Spleen (tissue), 11 donors: Measurements from ENCODE around the gene TRIM29. TPM values are rescaled to one million over a fixed set of nuclear protein-coding genes. Genes with fewer than 3 reads are reported as not detected.
A peak's percentile ranks its signal among the peaks of the same experiment; 100 is the strongest.

Source experiments
- DNase-seq: peaks from one replicate; pipeline ENCODE4 v3.0.0-alpha.2; 2020
- H3K27ac ChIP-seq, 8 donors: fragments of 200-600 bp; sonication (generic) in 7 of 8; 1 replicate in 4 of 8; 2 replicates in 4 of 8; pipeline versions ENCODE4 v1.5.0 to v1.8.0; 2016 to 2021; ENCODE audit warnings: inconsistent platforms in 4 of 8, mild to moderate bottlenecking in 4 of 8, moderate library complexity in 1 of 8
- H3K27me3 ChIP-seq, 7 donors: fragments of 200-600 bp; sonication (generic) in 6 of 7; replicated peaks in 1 of 7; 1 replicate in 4 of 7; 2 replicates in 3 of 7; pipeline versions ENCODE4 v1.5.0 to v1.8.0; 2016 to 2021; ENCODE audit warnings: inconsistent platforms in 3 of 7, mild to moderate bottlenecking in 1 of 7
- H3K36me3 ChIP-seq, 6 donors: fragments of 200-600 bp; sonication (generic) in 5 of 6; 1 replicate in 4 of 6; 2 replicates in 2 of 6; pipeline versions ENCODE4 v1.5.0 to v1.8.0; 2016 to 2021; ENCODE audit warnings: inconsistent platforms in 2 of 6
- H3K4me1 ChIP-seq, 6 donors: fragments of 200-600 bp; sonication (generic) in 5 of 6; 1 replicate in 3 of 6; 2 replicates in 3 of 6; pipeline versions ENCODE4 v1.5.0 to v1.8.0; 2016 to 2021; ENCODE audit warnings: inconsistent platforms in 3 of 6
- H3K4me3 ChIP-seq, 8 donors: fragments of 200-600 bp; sonication (generic) in 7 of 8; 1 replicate in 4 of 8; 2 replicates in 4 of 8; pipeline versions ENCODE4 v1.5.0 to v1.8.0; 2016 to 2021; ENCODE audit warnings: inconsistent platforms in 4 of 8, mild to moderate bottlenecking in 4 of 8, moderate library complexity in 2 of 8
- H3K9me3 ChIP-seq, 8 donors: fragments of 200-600 bp; sonication (generic) in 7 of 8; 1 replicate in 4 of 8; 2 replicates in 4 of 8; pipeline versions ENCODE4 v1.5.0 to v1.8.0; 2016 to 2021; ENCODE audit warnings: inconsistent platforms in 4 of 8
- CTCF ChIP-seq, 11 experiments: fragments of 200-600 bp in 7 of 11; fragments of 450-650 bp in 4 of 11; sonication (generic) in 4 of 11; IDR thresholded peaks in 8 of 11; conservative IDR thresholded peaks in 3 of 11; 1 replicate in 7 of 11; 2 replicates in 4 of 11; pipeline versions ENCODE4 v1.4.0 to v1.8.0; 2016 to 2021; ENCODE audit warnings: antibody characterized with exemption in 11 of 11, inconsistent platforms in 4 of 11, mild to moderate bottlenecking in 1 of 11
- POLR2A ChIP-seq, 3 donors: fragments of 450-650 bp; IDR thresholded peaks; one replicate each; pipeline ENCODE4 v1.5.1; 2017; ENCODE audit warnings: antibody characterized with exemption in 3 of 3, mild to moderate bottlenecking in 1 of 3
- POLR2AphosphoS5 ChIP-seq, 3 donors: sonication (generic); formaldehyde crosslinking; IDR thresholded peaks; one replicate each; pipeline ENCODE4 v1.5.1; 2017; ENCODE audit warnings: antibody characterized with exemption in 3 of 3
- WGBS, 5 donors: extraction: QIAGEN DNeasy Blood & Tissue Kit in 3 of 5; methylation state at CpG; one replicate each; pipeline versions ENCODE4 v1.1.5 to v1.1.7; 2013 to 2018; 5-methylcytosine and 5-hydroxymethylcytosine counted together
- intact Hi-C: fragments of 100-400 bp; cut with DNase I; formaldehyde crosslinking; loops from one replicate; pipeline ENCODE4 v1.15.0; 2023; ENCODE audit warnings: low total_unique reads
- polyA plus RNA-seq, 3 donors: library from polyadenylated mRNA; stranded (reverse); fragments of 200-250 nt; gene quantifications; one replicate each; pipeline ENCODE4 v1.2.1, GENCODE V29; 2013
- total RNA-seq, 7 donors: library from RNA; depleted of rRNA in 3 of 7; stranded (reverse); fragments of >200 nt in 3 of 7; fragmentation: NEBNext Ultra II Directional in 4 of 7; extraction: Animal tissue kit (Norgen Biotek cat#: 25700) in 4 of 7; gene quantifications; one replicate each; pipeline versions ENCODE4 v1.1.0 to v1.2.1, GENCODE V29; 2016 to 2021
- donor health status: healthy with polysubstance abuse.
- donor health status: DM: no; HTN: no; CAD: no; lungs with moderate emphysema.
- donor health status: DM: no; HTN: no; CAD: no.
- donor health status: Bipolar disorder and iron deficiency.
- donor health status: healthy.
- donor health status: DM: no; HTN: no; CAD: no.
- donor health status: DM: yes; HTN: yes; CAD: no.

The TRIM29 gene
- total and polyA plus RNA-seq, 10 donors: 0.03 to 2.0 (median 0.72) TPM; not detected in 4

GRCh38 chr11:120174866-120175265 lies 37.0 kb upstream of the TRIM29 start:
- no peaks in the 10 kb centered on the region for H3K36me3 ChIP-seq
- WGBS, 5 donors: 60 to 77% (median 74%) methylated on average over 4 of the region's 4 CpGs
- peaks cover 0 to 19% (median 11%) of the 10 kb centered on the region in 6 donors for H3K4me1 ChIP-seq
- DNase-seq: no peak
- no peak overlapping the region for H3K27ac ChIP-seq
- no peak overlapping the region for H3K4me3 ChIP-seq
- TF ChIP-seq CTCF (IDR thresholded peaks at IDR 0.05 in 8 of 11, conservative IDR thresholded peaks at IDR 0.05 in 3 of 11) (no peak), POLR2A (IDR thresholded peaks at IDR 0.05) (no peak), POLR2AphosphoS5 (IDR thresholded peaks at IDR 0.05) (no peak)
- H3K9me3 ChIP-seq: no peaks in the 10 kb centered on the region
- intact Hi-C loops: loop anchor here (5.0 kb wide), 1 partner anchor 127 kb away; no protein-coding TSS in a partner anchor
- peaks cover 0 to 49% (median 11%) of the 10 kb centered on the region in 7 donors for H3K27me3 ChIP-seq

GRCh38 chr11:120173807-120174206 lies 35.9 kb upstream of the TRIM29 start:
- Histone ChIP-seq H3K4me3 (no peak overlapping the region), H3K9me3 (no peaks in the 10 kb centered on the region), H3K27ac (no peak overlapping the region), H3K4me1 (peaks cover 0 to 27% (median 15%) of the 10 kb centered on the region in 6 donors), H3K36me3 (no peaks in the 10 kb centered on the region), H3K27me3 (peaks cover 0 to 60% (median 17%) of the 10 kb centered on the region in 7 donors)
- TF ChIP-seq CTCF (IDR thresholded peaks at IDR 0.05 in 8 of 11, conservative IDR thresholded peaks at IDR 0.05 in 3 of 11) (no peak), POLR2AphosphoS5 (IDR thresholded peaks at IDR 0.05) (no peak), POLR2A (IDR thresholded peaks at IDR 0.05) (no peak)
- no peak for DNase-seq
- intact Hi-C loops: loop anchor here (2.0 to 5.0 kb wide), 2 partner anchors 55 to 128 kb away; no protein-coding TSS in a partner anchor
- 48 to 58% (median 57%) methylated on average over 5 of the region's 5 CpGs for WGBS, 5 donors

GRCh38 chr11:120173019-120173705 lies 35.2 kb upstream of the TRIM29 start:
- H3K4me1 ChIP-seq: peaks cover 2 to 31% (median 21%) of the 10 kb centered on the region in 6 donors
- intact Hi-C loops: loop anchor here (2.0 to 5.0 kb wide), 2 partner anchors 56 to 129 kb away; no protein-coding TSS in a partner anchor
- no peak for TF ChIP-seq POLR2A (IDR thresholded peaks at IDR 0.05)
- TF ChIP-seq CTCF (IDR thresholded peaks at IDR 0.05 in 8 of 11, conservative IDR thresholded peaks at IDR 0.05 in 3 of 11): no peak
- TF ChIP-seq POLR2AphosphoS5 (IDR thresholded peaks at IDR 0.05): no peak
- peaks cover 0 to 66% (median 20%) of the 10 kb centered on the region in 7 donors for H3K27me3 ChIP-seq
- H3K4me3 ChIP-seq: no peak overlapping the region
- peak; percentile 23 for DNase-seq
- no peak overlapping the region for H3K27ac ChIP-seq
- no peaks in the 10 kb centered on the region for H3K36me3 ChIP-seq
- no peaks in the 10 kb centered on the region for H3K9me3 ChIP-seq
- WGBS, 5 donors: 62 to 75% (median 69%) methylated on average over 8 to 11 of the region's 11 CpGs
